Neural cell (in vitro differentiated cells): ENCODE measurements around the gene FIGNL1. TPM values are rescaled to one million over a fixed set of nuclear protein-coding genes. Genes with fewer than 3 reads are reported as not detected.

Source experiments
- H2AFZ ChIP-seq: fragments of 200-600, 300-800 bp; sonication (generic), shearing (Covaris generic); 2 replicates; pipeline ENCODE4 v1.6.0; 2014; ENCODE audit warnings: low read depth, mild to moderate bottlenecking, antibody characterized with exemption, low read length, moderate library complexity
- H3F3A ChIP-seq: fragments of 200-600 bp; shearing (Covaris generic); 2 replicates; pipeline ENCODE4 v1.6.1; 2016; ENCODE audit warnings: mild to moderate bottlenecking, moderate library complexity, mixed read lengths, antibody characterized with exemption, low read length; ENCODE audit not compliant: insufficient read depth, poor library complexity, severe bottlenecking
- H3K27ac ChIP-seq: fragments of 200-600, 300-800 bp; sonication (generic), shearing (Covaris generic); 2 replicates; pipeline ENCODE4 v1.5.1; 2014; ENCODE audit warnings: mild to moderate bottlenecking, low read length, moderate library complexity
- H3K27me3 ChIP-seq: fragments of 300-800, 200-600 bp; sonication (generic), shearing (Covaris generic); 2 replicates; pipeline ENCODE4 v1.6.0; 2014; ENCODE audit warnings: mild to moderate bottlenecking, low read depth, low read length, moderate library complexity; ENCODE audit not compliant: insufficient read depth
- H3K36me3 ChIP-seq: fragments of 300-800, 200-600 bp; sonication (generic), shearing (Covaris generic); 2 replicates; pipeline ENCODE4 v1.5.1; 2014; ENCODE audit warnings: mild to moderate bottlenecking, antibody characterized with exemption, low read length, moderate library complexity; ENCODE audit not compliant: insufficient read depth
- H3K4me2 ChIP-seq: fragments of 300-800, 200-600 bp; sonication (generic), shearing (Covaris generic); 2 replicates; pipeline ENCODE4 v1.6.0; 2014; ENCODE audit warnings: mild to moderate bottlenecking, low read length
- H3K4me3 ChIP-seq: fragments of 300-800, 200-600 bp; sonication (generic), shearing (Covaris generic); 2 replicates; pipeline ENCODE4 v1.5.1; 2014; ENCODE audit warnings: mild to moderate bottlenecking, low read length, moderate library complexity
- H3K79me2 ChIP-seq: fragments of 200-600 bp; shearing (Covaris generic); replicated peaks from 2 replicates; pipeline ENCODE4 v1.6.0; 2014; ENCODE audit warnings: mild to moderate bottlenecking, low read length, moderate library complexity; ENCODE audit not compliant: insufficient read depth
- H3K9ac ChIP-seq: fragments of 300-800, 200-600 bp; sonication (generic), shearing (Covaris generic); 2 replicates; pipeline ENCODE4 v1.6.1; 2016; ENCODE audit warnings: mild to moderate bottlenecking, low read length, mixed read lengths
- H3K9me2 ChIP-seq: fragments of 200-600 bp; shearing (Covaris generic); 2 replicates; pipeline ENCODE4 v1.6.1; 2016; ENCODE audit warnings: mild to moderate bottlenecking, low read length, mixed read lengths; ENCODE audit not compliant: insufficient read depth
- H3K9me3 ChIP-seq: fragments of 200-600, 300-800 bp; sonication (generic), shearing (Covaris generic); 2 replicates; pipeline ENCODE4 v1.6.1; 2016; ENCODE audit warnings: mild to moderate bottlenecking, mixed run types, low read length, moderate library complexity, mixed read lengths
- H4K20me1 ChIP-seq: fragments of 200-600 bp; shearing (Covaris generic); 2 replicates; pipeline ENCODE4 v1.6.1; 2016; ENCODE audit warnings: mild to moderate bottlenecking, mixed run types; ENCODE audit not compliant: insufficient read depth
- EP300 ChIP-seq: fragments of 450-650 bp; conservative IDR thresholded peaks from 2 replicates; pipeline ENCODE4 v1.6.1; 2014; ENCODE audit warnings: antibody characterized with exemption, mild to moderate bottlenecking, moderate library complexity; ENCODE audit not compliant: poor library complexity, severe bottlenecking
- EZH2 ChIP-seq: fragments of 200-600, 300-800 bp; shearing (Covaris generic), sonication (generic); IDR thresholded peaks from 2 replicates; pipeline ENCODE4 v1.6.1; 2014; ENCODE audit warnings: antibody characterized with exemption, low read length, borderline replicate concordance, mild to moderate bottlenecking; ENCODE audit not compliant: insufficient read depth, poor library complexity, severe bottlenecking
- MXI1 ChIP-seq: fragments of 450-650 bp; conservative IDR thresholded peaks from 2 replicates; pipeline ENCODE4 v1.6.1; 2014; ENCODE audit warnings: antibody characterized with exemption, mild to moderate bottlenecking; ENCODE audit not compliant: poor library complexity, severe bottlenecking
- POLR2AphosphoS5 ChIP-seq: IDR thresholded peaks from 2 replicates; pipeline ENCODE4 v1.6.1; 2012
- RAD21 ChIP-seq: fragments of 450-650 bp; conservative IDR thresholded peaks from 2 replicates; pipeline ENCODE4 v1.6.1; 2014; ENCODE audit warnings: antibody characterized with exemption, mild to moderate bottlenecking, moderate library complexity
- SMC3 ChIP-seq: fragments of 450-650 bp; conservative IDR thresholded peaks from 2 replicates; pipeline ENCODE4 v1.6.1; 2014; ENCODE audit warnings: antibody characterized with exemption, mild to moderate bottlenecking, moderate library complexity; ENCODE audit not compliant: poor library complexity
- TAF1 ChIP-seq: IDR thresholded peaks from 2 replicates; pipeline ENCODE4 v1.6.1; 2012; ENCODE audit warnings: low read depth
- polyA plus RNA-seq: library from polyadenylated mRNA; depleted of rRNA; stranded (reverse); fragments of >200 nt; gene quantifications from 2 replicates; pipeline ENCODE4 v1.2.3, GENCODE V29; 2014
- TF ChIP-seq, protein P1 (sequence below): fragments of 450-650 bp; IDR thresholded peaks from 2 replicates; pipeline ENCODE4 v1.5.1; 2014; ENCODE audit warnings: antibody characterized with exemption, mild to moderate bottlenecking, moderate library complexity; ENCODE audit not compliant: poor library complexity, severe bottlenecking
- TF ChIP-seq, protein P2 (sequence below): IDR thresholded peaks from 2 replicates; pipeline ENCODE4 v1.6.1; 2012; ENCODE audit warnings: borderline replicate concordance

FIGNL1 gene
- polyA plus RNA-seq, 1 donor from 2014 or later, result 32.8 TPM

- Histone ChIP-seq H3K27me3 (no peaks in the 10 kb centered on the region), H3K36me3 (no peaks in the 10 kb centered on the region), H3F3A (no peaks in the 10 kb centered on the region), H3K79me2 (no peaks in the 10 kb centered on the region), H3K27ac (no peak overlapping the region), H2AFZ (no peak overlapping the region), H3K4me2 (no peak overlapping the region), H3K9me3 (no peaks in the 10 kb centered on the region), H3K9ac (no peak overlapping the region), H3K4me3 (no peak overlapping the region), H4K20me1 (no peaks in the 10 kb centered on the region), H3K9me2 (no peaks in the 10 kb centered on the region)
- TF ChIP-seq, protein P1, sequence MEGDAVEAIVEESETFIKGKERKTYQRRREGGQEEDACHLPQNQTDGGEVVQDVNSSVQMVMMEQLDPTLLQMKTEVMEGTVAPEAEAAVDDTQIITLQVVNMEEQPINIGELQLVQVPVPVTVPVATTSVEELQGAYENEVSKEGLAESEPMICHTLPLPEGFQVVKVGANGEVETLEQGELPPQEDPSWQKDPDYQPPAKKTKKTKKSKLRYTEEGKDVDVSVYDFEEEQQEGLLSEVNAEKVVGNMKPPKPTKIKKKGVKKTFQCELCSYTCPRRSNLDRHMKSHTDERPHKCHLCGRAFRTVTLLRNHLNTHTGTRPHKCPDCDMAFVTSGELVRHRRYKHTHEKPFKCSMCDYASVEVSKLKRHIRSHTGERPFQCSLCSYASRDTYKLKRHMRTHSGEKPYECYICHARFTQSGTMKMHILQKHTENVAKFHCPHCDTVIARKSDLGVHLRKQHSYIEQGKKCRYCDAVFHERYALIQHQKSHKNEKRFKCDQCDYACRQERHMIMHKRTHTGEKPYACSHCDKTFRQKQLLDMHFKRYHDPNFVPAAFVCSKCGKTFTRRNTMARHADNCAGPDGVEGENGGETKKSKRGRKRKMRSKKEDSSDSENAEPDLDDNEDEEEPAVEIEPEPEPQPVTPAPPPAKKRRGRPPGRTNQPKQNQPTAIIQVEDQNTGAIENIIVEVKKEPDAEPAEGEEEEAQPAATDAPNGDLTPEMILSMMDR, result no peak
- TF ChIP-seq, protein P2, sequence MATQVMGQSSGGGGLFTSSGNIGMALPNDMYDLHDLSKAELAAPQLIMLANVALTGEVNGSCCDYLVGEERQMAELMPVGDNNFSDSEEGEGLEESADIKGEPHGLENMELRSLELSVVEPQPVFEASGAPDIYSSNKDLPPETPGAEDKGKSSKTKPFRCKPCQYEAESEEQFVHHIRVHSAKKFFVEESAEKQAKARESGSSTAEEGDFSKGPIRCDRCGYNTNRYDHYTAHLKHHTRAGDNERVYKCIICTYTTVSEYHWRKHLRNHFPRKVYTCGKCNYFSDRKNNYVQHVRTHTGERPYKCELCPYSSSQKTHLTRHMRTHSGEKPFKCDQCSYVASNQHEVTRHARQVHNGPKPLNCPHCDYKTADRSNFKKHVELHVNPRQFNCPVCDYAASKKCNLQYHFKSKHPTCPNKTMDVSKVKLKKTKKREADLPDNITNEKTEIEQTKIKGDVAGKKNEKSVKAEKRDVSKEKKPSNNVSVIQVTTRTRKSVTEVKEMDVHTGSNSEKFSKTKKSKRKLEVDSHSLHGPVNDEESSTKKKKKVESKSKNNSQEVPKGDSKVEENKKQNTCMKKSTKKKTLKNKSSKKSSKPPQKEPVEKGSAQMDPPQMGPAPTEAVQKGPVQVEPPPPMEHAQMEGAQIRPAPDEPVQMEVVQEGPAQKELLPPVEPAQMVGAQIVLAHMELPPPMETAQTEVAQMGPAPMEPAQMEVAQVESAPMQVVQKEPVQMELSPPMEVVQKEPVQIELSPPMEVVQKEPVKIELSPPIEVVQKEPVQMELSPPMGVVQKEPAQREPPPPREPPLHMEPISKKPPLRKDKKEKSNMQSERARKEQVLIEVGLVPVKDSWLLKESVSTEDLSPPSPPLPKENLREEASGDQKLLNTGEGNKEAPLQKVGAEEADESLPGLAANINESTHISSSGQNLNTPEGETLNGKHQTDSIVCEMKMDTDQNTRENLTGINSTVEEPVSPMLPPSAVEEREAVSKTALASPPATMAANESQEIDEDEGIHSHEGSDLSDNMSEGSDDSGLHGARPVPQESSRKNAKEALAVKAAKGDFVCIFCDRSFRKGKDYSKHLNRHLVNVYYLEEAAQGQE, result no peak
- TF ChIP-seq POLR2AphosphoS5 (no peak), MXI1 (no peak), SMC3 (no peak), EZH2 (no peak), EP300 (no peak), TAF1 (no peak), RAD21 (no peak)
These were observed 3.6 kb downstream of the FIGNL1 start for GRCh38 chr7:50446542-50446960.

GRCh38 chr7:50436133-50436806 is 13.9 kb downstream of the FIGNL1 start:
- no peak overlapping the region for H3K4me3 ChIP-seq
- no peaks in the 10 kb centered on the region for H3K27me3 ChIP-seq
- no peak overlapping the region for H3K27ac ChIP-seq
- no peak overlapping the region for H3K4me2 ChIP-seq
- no peaks in the 10 kb centered on the region for H4K20me1 ChIP-seq
- no peak overlapping the region for H3K9ac ChIP-seq
- no peak overlapping the region for H2AFZ ChIP-seq
- no peaks in the 10 kb centered on the region for H3K36me3 ChIP-seq
- no peaks in the 10 kb centered on the region for H3F3A ChIP-seq
- TF ChIP-seq TAF1, result no peak
- TF ChIP-seq SMC3, result no peak
- TF ChIP-seq RAD21, result no peak
- TF ChIP-seq EP300, result no peak
- no peak for TF ChIP-seq EZH2
- TF ChIP-seq, protein P2, result no peak
- no peak for TF ChIP-seq POLR2AphosphoS5
- TF ChIP-seq, protein P1, result no peak
- TF ChIP-seq MXI1, result no peak
- H3K9me2 ChIP-seq, result no peaks in the 10 kb centered on the region
- H3K79me2 ChIP-seq, result no peaks in the 10 kb centered on the region
- H3K9me3 ChIP-seq, result no peaks in the 10 kb centered on the region
